Calu3 (cell line): ENCODE data around the gene DGKD. TPM values are rescaled to one million over a fixed set of nuclear protein-coding genes. Genes with fewer than 3 reads are reported as not detected.

ENCODE experiments used
- BruUV-seq: library from RNA; stranded (reverse); fragments of 400-500 nt; replicated peaks from 2 replicates; lab custom pipeline; 2021; lab: Mats Ljungman, UMichigan
- CTCF ChIA-PET: fragments of 300-600 bp; sonication (Branson Sonifier 250); formaldehyde crosslinking; loops from one replicate; lab custom pipeline; 2022; ENCODE audit warnings: antibody characterized with exemption; lab: Charles Lee
- DNase-seq: peaks from one replicate; pipeline ENCODE4 v3.0.0; 2022
- H3K27ac Mint-ChIP-seq: one replicate; pipeline ENCODE4 v1.8.0; 2022; ENCODE audit warnings: mixed read lengths; ENCODE audit not compliant: unreplicated experiment
- H3K27me3 Mint-ChIP-seq: one replicate; pipeline ENCODE4 v1.8.0; 2022; ENCODE audit warnings: mixed read lengths; ENCODE audit not compliant: unreplicated experiment
- H3K36me3 Mint-ChIP-seq: one replicate; pipeline ENCODE4 v1.8.0; 2022; ENCODE audit warnings: mild to moderate bottlenecking, moderate library complexity, mixed read lengths; ENCODE audit not compliant: insufficient read depth, unreplicated experiment
- H3K4me1 Mint-ChIP-seq: one replicate; pipeline ENCODE4 v1.8.0; 2022; ENCODE audit warnings: mild to moderate bottlenecking, low read depth, mixed read lengths; ENCODE audit not compliant: unreplicated experiment
- H3K4me3 Mint-ChIP-seq: one replicate; pipeline ENCODE4 v1.8.0; 2022; ENCODE audit warnings: mild to moderate bottlenecking, low read depth, moderate library complexity, mixed read lengths; ENCODE audit not compliant: unreplicated experiment
- H3K9me3 Mint-ChIP-seq: one replicate; pipeline ENCODE4 v1.8.0; 2022; ENCODE audit warnings: low read depth, mixed read lengths; ENCODE audit not compliant: unreplicated experiment
- CTCF ChIP-seq: fragments of 200-600 bp; IDR thresholded peaks from one replicate; pipeline ENCODE4 v1.8.0; 2022; ENCODE audit warnings: antibody characterized with exemption; ENCODE audit not compliant: unreplicated experiment
- intact Hi-C: fragments of 100-400 bp; cut with micrococcal nuclease; formaldehyde crosslinking; loops from one replicate; pipeline ENCODE4 v1.10.0; 2022; ENCODE audit not compliant: unreplicated experiment
- total RNA-seq: library from RNA; stranded (reverse); gene quantifications from 2 replicates; pipeline ENCODE4 v1.2.3, GENCODE V29; 2022

The DGKD gene
- total RNA-seq, 1 experiment from 2014 or later = 26.5 TPM

GRCh38 chr2:233381638-233381995 is 27.3 kb downstream of the DGKD start:
- TF ChIP-seq CTCF = no peak
- BruUV-seq = no TSS peak
- Mint-ChIP-seq H3K36me3 (no peaks in the 10 kb centered on the region), H3K9me3 (no peaks in the 10 kb centered on the region), H3K4me3 (no peak overlapping the region), H3K27me3 (no peaks in the 10 kb centered on the region), H3K27ac (no peak overlapping the region), H3K4me1 (peaks cover 11% of the 10 kb centered on the region)
- CTCF ChIA-PET = no interaction called here
- DNase-seq = no peak
- intact Hi-C loops = no loop called here

- intact Hi-C loops = no loop called here
- CTCF ChIA-PET = no interaction called here
- no peaks in the 10 kb centered on the region for H3K27me3 Mint-ChIP-seq
Measured at GRCh38 chr2:233384015-233384414, 29.7 kb downstream of the DGKD start.

GRCh38 chr2:233384811-233385488 is 30.7 kb downstream of the DGKD start:
- no peaks in the 10 kb centered on the region for H3K27me3 Mint-ChIP-seq
- no peak overlapping the region for H3K27ac Mint-ChIP-seq
- no peak for TF ChIP-seq CTCF
- H3K9me3 Mint-ChIP-seq = no peaks in the 10 kb centered on the region
- CTCF ChIA-PET = no interaction called here
- intact Hi-C loops = no loop called here
- no peak overlapping the region for H3K4me3 Mint-ChIP-seq
- no peaks in the 10 kb centered on the region for H3K36me3 Mint-ChIP-seq
- peaks cover 15% of the 10 kb centered on the region for H3K4me1 Mint-ChIP-seq
- no peak for DNase-seq
- no TSS peak for BruUV-seq

More at GRCh38 chr2:233384015-233384414, 29.7 kb downstream of the DGKD start:
- Mint-ChIP-seq H3K9me3 (no peaks in the 10 kb centered on the region), H3K4me3 (no peak overlapping the region), H3K36me3 (no peaks in the 10 kb centered on the region), H3K4me1 (peaks cover 15% of the 10 kb centered on the region), H3K27ac (no peak overlapping the region)
- no peak for TF ChIP-seq CTCF
- no peak for DNase-seq
- no TSS peak for BruUV-seq

- H3K27ac Mint-ChIP-seq = no peak overlapping the region
- H3K9me3 Mint-ChIP-seq = no peaks in the 10 kb centered on the region
- CTCF ChIA-PET = no interaction called here
Measured at GRCh38 chr2:233385489-233386044, 31.3 kb downstream of the DGKD start.

More at GRCh38 chr2:233385489-233386044, 31.3 kb downstream of the DGKD start:
- Mint-ChIP-seq H3K36me3 (no peaks in the 10 kb centered on the region), H3K4me1 (peaks cover 15% of the 10 kb centered on the region), H3K4me3 (no peak overlapping the region), H3K27me3 (no peaks in the 10 kb centered on the region)
- intact Hi-C loops = no loop called here
- no peak for DNase-seq
- TF ChIP-seq CTCF = no peak
- BruUV-seq = no TSS peak
